Measurements from ENCODE around the gene PRELID3B.
A peak's percentile ranks its signal among the peaks of the same experiment; 100 is the strongest.

PRELID3B gene

GRCh38 chr20:59069026-59069425 lies 26.4 kb upstream of the PRELID3B start:
- no peak overlapping the region for H3K4me3 ChIP-seq (ENCODE audit: low read length)
- no peak for TF ChIP-seq CTCF (conservative IDR thresholded peaks at IDR 0.05; ENCODE audit: low read depth, low read length)
- no peak for DNase-seq (ENCODE audit: low read depth)

DNA sequence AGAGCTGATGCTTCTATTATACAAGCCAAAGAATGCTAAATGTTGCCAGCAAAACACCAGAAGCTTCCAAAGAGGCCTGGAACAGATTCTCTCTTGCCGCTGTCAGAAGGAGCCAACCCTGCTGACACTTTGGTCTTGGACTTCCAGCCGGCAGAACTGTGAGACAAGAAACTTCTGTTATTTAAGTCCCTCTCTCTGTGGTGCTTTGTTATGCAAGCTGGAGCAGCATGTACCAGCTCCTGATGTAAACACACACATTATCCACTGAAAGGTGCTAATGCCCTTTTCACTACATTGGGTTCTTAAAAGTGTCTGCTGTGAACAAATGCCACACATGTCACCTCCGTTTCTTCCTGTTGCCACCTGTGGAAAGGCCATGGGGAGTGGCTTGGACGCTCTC lies 25.9 kb upstream of the PRELID3B start:
- DNase-seq (ENCODE audit: low read depth), result no peak
- no peak for TF ChIP-seq CTCF (conservative IDR thresholded peaks at IDR 0.05; ENCODE audit: low read depth, low read length)
- no peak overlapping the region for H3K4me3 ChIP-seq (ENCODE audit: low read length)

DNA sequence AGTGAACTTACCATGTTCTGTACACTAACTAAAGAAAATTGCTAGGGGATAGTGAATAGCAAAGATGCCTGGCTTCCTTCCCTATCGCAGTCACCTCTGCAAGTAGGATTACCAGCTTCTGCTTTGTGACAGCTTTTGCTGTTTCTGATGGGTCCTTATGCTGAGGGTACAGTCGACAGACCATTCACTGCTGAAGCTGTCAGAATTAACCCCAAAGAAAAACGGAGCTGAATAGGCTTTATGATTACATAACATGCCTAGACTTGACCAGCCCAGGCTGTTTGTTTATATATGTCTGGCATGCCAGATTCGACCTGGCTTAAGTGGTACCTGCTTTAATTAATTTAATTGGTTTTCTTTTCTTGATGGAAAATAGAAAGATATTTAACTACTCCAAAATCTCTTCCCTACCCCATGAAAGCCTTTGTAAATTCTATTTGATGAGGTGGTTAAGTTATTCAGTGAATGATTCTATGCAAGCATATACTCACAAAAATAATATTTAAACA lies 21.7 kb upstream of the PRELID3B start:
- TF ChIP-seq CTCF (conservative IDR thresholded peaks at IDR 0.05; ENCODE audit: low read depth, low read length), result no peak
- no peak for DNase-seq (ENCODE audit: low read depth)
- no peak overlapping the region for H3K4me3 ChIP-seq (ENCODE audit: low read length)

- peak; percentile 71 for DNase-seq (ENCODE audit: low read depth)
- no peak overlapping the region for H3K4me3 ChIP-seq (ENCODE audit: low read length)
These were observed 21.0 kb upstream of the PRELID3B start for GRCh38 chr20:59063358-59064213.

DNA sequence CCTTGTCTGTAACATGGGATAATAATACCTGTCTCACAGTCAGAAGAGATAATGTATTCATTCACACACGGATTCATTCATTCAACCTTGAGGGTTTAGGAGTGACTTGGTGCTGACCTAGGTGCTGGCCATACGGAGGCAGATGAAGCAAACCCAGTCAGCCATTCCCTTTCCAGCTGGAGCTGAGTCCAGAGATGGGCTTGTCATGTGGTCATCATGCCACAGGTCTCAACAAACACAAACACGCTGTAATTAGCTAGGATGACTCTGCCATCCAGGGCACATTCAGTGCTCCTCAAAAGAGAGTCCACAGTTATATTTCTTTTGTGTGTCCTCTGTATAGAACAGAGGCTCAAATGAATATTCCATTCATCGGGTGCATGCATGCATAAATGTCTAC lies 19.5 kb upstream of the PRELID3B start:
- no peak for TF ChIP-seq CTCF (conservative IDR thresholded peaks at IDR 0.05; ENCODE audit: low read depth, low read length)
- DNase-seq (ENCODE audit: low read depth), result no peak
- no peak overlapping the region for H3K4me3 ChIP-seq (ENCODE audit: low read length)

More at GRCh38 chr20:59063358-59064213, 21.0 kb upstream of the PRELID3B start:
- no peak for TF ChIP-seq CTCF (conservative IDR thresholded peaks at IDR 0.05; ENCODE audit: low read depth, low read length)

DNA sequence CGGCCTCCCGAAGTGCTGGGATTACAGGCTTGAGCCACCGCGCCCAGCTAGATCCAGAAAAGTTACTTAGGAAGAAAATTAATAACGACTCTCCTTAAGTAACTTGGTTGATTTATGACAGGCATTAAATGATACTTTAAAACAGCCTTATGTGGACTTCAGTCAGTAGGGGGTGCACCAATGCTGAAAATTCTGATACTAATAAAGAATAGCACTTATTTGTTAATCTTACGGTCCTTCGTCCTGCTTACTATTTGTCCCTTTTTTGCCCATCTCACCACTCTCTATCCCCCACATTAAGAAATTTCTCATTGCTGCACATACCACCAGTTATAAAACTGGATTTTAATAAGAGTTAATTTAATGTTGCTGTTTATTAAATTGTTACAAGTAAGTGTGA lies 12.7 kb upstream of the PRELID3B start:
- no peak for DNase-seq (ENCODE audit: low read depth)
- peak; percentile 61 for TF ChIP-seq CTCF (conservative IDR thresholded peaks at IDR 0.05; ENCODE audit: low read depth, low read length)

DNA sequence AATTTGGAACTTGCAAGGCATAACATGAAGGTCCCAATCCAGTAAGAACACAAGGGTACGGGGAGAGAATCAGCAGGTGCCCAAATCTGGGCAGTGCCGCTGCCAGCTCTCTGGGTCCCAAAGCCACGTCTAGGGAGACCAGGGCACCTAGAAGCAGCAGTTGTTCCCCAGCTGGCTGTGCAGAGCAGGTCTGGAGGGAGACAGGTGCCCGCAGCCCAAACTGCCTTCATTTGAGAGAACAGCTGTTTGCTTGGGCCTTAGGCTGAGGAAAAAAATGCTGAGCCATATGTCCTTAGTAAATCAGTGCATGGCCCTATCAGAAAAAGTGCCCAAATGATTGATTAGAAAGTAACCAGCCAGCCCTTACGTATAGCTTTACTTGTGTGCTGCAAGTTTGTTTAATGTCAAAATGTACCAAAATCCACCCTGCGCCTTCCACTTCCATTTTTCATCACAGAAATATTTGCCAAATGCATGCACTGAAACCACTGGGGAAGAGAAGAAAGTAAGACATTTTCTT lies 9.1 kb upstream of the PRELID3B start:
- no peak for DNase-seq (ENCODE audit: low read depth)
- no peak overlapping the region for H3K4me3 ChIP-seq (ENCODE audit: low read length)
- no peak for TF ChIP-seq CTCF (conservative IDR thresholded peaks at IDR 0.05; ENCODE audit: low read depth, low read length)

More for the DNA sequence above, 12.7 kb upstream of the PRELID3B start:
- no peak overlapping the region for H3K4me3 ChIP-seq (ENCODE audit: low read length)
